RWPE1 (cell line): ENCODE measurements around the gene SLC4A1AP.

Source experiments
- CTCF ChIA-PET: fragments of 350-600 bp; sonication (Branson Sonifier 250); formaldehyde crosslinking; extraction: SDS; loops from one replicate; lab custom pipeline; 2021; lab: Yijun Ruan, JAX
- POLR2A ChIA-PET: fragments of 400-600 bp; formaldehyde crosslinking; extraction: SDS; loops from one replicate; lab custom pipeline; 2020; ENCODE audit warnings: antibody characterized with exemption; ENCODE audit not compliant: low non-redundant PET; lab: Yijun Ruan, JAX
- DNase-seq: peaks from one replicate; pipeline ENCODE4 v3.0.0; 2012; ENCODE audit warnings: low spot score
- H3K27ac ChIP-seq: fragments of 450-650 bp; 2 replicates; pipeline ENCODE4 v1.5.1; 2017
- CTCF ChIP-seq: fragments of 450-650 bp; conservative IDR thresholded peaks from 2 replicates; pipeline ENCODE4 v1.5.1; 2017; ENCODE audit warnings: low read depth, mild to moderate bottlenecking

The SLC4A1AP gene

DNA sequence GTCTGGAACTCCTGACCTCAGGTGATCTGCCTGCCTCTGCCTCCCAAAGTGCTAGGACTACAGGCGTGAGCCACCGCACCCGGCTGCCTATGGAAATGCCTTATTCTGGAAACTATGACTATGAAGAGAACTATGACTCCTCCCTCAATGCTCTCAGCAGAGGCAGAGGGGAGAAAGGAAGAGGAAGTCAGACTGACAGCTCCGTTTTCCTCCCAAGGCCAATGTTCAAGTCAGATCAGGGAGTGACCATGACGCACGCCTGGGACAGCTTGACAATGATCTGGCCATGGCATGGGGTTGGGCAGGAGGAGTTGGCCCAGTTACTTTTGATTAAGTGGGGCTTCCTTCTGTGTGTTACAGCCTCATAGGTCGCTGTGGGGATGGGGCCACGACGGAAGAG, 63.6 kb downstream of the SLC4A1AP start:
- TF ChIP-seq CTCF: no peak
- POLR2A ChIA-PET: no interaction called here
- CTCF ChIA-PET: no interaction called here
- no peak for DNase-seq
- no peak overlapping the region for H3K27ac ChIP-seq

DNA sequence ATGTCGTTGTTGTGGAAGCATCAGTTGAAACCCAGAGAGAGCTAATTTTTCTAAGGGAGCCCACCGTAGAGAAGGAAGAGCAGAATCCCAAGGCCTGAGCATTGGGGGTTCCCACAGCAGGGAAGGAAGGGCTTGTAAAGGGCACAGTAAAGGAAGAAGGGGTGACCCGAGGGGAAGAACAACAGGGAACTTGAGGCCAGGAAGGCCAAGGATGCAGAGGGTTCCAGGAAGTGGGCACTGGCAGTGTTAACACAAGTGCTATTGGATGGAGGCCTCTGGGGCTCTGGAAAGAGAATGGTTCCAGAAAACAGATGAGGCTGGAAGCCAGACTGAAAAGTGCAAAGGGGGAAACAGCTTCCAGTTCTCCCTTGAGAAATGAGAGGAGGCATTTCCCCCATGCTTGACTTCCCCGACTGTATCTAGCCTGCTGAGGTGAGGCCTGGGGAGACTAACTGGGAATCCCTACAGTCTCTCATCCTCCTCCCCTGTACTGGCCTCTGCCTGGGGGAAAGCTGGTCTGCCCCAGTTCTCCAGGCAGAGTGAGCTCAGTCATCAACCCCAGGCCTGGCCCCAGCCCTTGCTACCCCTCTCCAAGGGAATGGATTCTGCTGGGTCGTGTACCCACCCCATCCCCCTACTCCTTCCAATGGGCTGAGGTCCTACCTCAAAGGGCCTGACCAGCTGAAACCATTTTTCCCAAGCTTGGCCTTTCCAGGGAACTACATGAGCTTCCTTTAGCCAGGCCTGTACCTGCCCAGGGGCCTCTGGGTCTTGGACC, 64.6 kb downstream of the SLC4A1AP start:
- POLR2A ChIA-PET: no interaction called here
- TF ChIP-seq CTCF: no peak

DNA sequence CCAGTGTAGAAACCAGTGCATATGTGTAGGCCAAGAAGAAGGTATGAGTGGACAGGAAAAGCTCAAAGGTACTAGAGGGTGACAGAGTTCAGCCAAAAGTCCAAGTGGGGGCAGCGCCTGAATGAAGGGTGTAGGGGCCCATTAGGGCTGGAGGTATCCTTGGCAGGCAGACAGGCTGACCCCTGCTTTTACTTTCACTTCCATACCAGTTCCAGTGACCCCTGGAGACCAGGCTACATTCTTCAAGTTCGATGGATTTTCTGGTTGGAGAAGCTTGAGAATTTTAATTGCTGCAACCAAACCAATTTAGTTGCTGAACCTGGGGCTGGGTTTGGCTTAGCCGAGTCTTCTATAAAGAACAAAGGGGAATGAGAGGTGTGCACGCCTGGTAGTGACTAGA, 65.5 kb downstream of the SLC4A1AP start:
- TF ChIP-seq CTCF: no peak
- no peak overlapping the region for H3K27ac ChIP-seq
- POLR2A ChIA-PET: no interaction called here
- CTCF ChIA-PET: no interaction called here
- no peak for DNase-seq

More for the DNA sequence above, 64.6 kb downstream of the SLC4A1AP start:
- CTCF ChIA-PET: no interaction called here
- H3K27ac ChIP-seq: peak overlapping the region; percentile 13; the same call in 1 of the 2 replicates
- DNase-seq: no peak

- H3K27ac ChIP-seq: no peak overlapping the region
- no peak for TF ChIP-seq CTCF
- DNase-seq: no peak
- ChIA-PET POLR2A (no interaction called here), CTCF (interaction anchor here (0.5 kb wide), 1 partner anchor 26 kb away, joined by 4 read pairs; no protein-coding TSS in a partner anchor)
These were observed 65.9 kb downstream of the SLC4A1AP start for GRCh38 chr2:27729614-27730013.

DNA sequence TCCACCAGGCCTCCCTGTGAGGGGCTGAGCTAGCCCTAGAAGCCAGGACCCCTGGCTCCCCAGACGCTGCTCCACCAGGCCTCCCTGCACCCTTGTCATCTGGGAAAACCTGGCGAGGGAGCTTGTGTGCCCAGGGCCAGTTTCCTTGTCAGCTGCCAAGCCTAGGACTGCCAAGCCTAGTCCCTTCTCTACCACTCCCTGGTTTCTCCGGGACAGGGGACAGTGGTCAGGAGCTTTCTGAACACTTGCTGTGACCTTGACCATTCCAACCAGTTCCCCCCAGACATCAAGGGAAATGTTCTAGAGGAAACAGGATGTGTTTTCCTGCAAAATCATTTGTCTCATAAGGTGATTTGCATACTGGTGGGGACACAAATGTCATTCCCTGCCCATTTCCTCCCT, 66.6 kb downstream of the SLC4A1AP start:
- CTCF ChIA-PET: interaction anchor here (0.5 to 0.6 kb wide), 2 partner anchors 25 to 27 kb away, joined by 4 read pairs; no protein-coding TSS in a partner anchor
- no peak for TF ChIP-seq CTCF
- peak overlapping the region; percentile 20; the same call in 1 of the 2 replicates for H3K27ac ChIP-seq
- POLR2A ChIA-PET: no interaction called here
- DNase-seq: no peak

DNA sequence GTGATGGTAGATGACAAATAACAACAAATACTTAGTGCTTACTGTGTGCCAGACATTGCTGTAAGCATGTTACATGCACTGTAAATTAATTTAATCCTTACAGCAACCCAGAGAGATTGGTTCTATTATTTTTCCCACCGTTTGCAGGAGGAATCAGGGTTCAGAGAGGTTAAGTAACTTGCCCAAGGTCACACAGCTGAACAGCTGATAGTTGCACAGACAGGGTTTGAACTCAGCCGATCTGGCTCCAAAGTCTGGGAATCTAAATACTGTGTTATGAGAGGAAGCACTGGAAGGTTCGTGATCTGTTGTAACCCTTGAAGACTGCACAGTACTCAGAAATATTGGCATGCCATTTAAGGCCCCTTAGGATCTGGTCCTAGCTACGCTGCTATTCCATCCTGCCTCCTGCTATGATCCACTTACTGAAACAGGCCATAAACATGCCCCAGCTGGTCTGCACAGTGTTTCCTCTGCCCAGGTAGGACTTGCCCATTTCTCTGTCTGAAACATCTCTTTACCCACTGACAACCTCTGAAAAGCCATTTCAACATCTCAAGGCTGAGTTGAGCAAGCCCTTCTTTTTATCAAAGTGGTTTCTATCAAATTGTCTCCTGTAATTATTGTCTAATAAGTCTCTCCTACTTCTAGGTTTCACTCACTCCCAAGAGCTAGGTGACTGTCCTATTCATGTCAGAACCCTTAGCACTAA, 67.4 kb downstream of the SLC4A1AP start:
- H3K27ac ChIP-seq: peak overlapping the region; percentile 20; the same call in 1 of the 2 replicates
- DNase-seq: no peak
- ChIA-PET CTCF (interaction anchor here (0.6 kb wide), 2 partner anchors 19 to 682 kb away, joined by 3 to 5 read pairs; no protein-coding TSS in a partner anchor), POLR2A (no interaction called here)
- no peak for TF ChIP-seq CTCF
